K562 (cell line): ENCODE measurements around the gene IL27RA.

ENCODE experiments used
- CTCF ChIP-seq, 3 experiments: IDR thresholded peaks in 2 of 3; conservative IDR thresholded peaks in 1 of 3; 2 replicates each; pipeline ENCODE4 v1.5.1; 2011 to 2012; ENCODE audit warnings: low read length in 3 of 3, mild to moderate bottlenecking in 3 of 3, control low read depth in 2 of 3, improper control_type of control experiment in 1 of 3, inconsistent platforms in 1 of 3, low read depth in 1 of 3, mixed read lengths in 1 of 3, moderate library complexity in 1 of 3; ENCODE audit not compliant: insufficient read depth in 2 of 3
- TOE1 ChIP-seq, 2 experiments: fragments of 450-650 bp in 1 of 2; sonication (generic) in 1 of 2; formaldehyde crosslinking in 1 of 2; IDR thresholded peaks; 2 replicates each; pipeline versions ENCODE4 v1.7.1 to v1.8.0; 2016 to 2022; ENCODE audit warnings: borderline replicate concordance in 2 of 2, mild to moderate bottlenecking in 2 of 2, antibody characterized with exemption in 1 of 2, inconsistent platforms in 1 of 2, low read depth in 1 of 2, missing genetic modification reagents in 1 of 2, moderate library complexity in 1 of 2
- ZNF609 ChIP-seq: sonication (generic); formaldehyde crosslinking; IDR thresholded peaks from 2 replicates; pipeline ENCODE4 v1.8.1; 2023; ENCODE audit warnings: missing genetic modification reagents, mild to moderate bottlenecking, borderline replicate concordance

DNA sequence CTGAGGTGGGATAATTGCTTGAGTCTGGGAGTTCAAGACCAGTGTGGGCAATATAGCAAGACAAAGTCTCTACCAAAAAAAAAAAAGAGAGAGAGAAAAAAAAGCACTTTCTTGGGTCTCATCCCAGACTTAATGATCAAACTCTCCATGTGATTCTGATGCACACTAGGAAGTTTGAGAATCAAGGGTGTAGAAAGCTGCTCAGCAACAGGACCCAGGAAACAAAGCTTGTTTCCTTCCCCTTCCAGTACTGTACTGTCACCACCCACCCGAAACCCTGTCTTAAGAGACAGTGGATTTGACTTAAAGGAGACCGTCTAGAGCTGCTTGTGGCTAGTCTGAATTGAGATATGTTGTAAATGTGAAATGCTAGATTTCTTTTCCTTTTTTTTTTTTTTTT, 46.8 kb downstream of the IL27RA start:
- TF ChIP-seq ZNF609 (no peak), TOE1 (IDR thresholded peaks at IDR 0.05; ENCODE audit: borderline replicate concordance) (no peak), TOE1 (CRISPR knock-in tag; IDR thresholded peaks at IDR 0.05; ENCODE audit: borderline replicate concordance, low read depth) (no peak), CTCF (IDR thresholded peaks at IDR 0.05 in 2 of 3, conservative IDR thresholded peaks at IDR 0.05 in 1 of 3; ENCODE audit: insufficient read depth in 2 of 3, low read depth in 1 of 3, low read length in 3 of 3) (no peak)
